ENCODE results near the gene TMEM88.
A peak's percentile ranks its signal among the peaks of the same experiment; 100 is the strongest.

TMEM88 gene

DNA sequence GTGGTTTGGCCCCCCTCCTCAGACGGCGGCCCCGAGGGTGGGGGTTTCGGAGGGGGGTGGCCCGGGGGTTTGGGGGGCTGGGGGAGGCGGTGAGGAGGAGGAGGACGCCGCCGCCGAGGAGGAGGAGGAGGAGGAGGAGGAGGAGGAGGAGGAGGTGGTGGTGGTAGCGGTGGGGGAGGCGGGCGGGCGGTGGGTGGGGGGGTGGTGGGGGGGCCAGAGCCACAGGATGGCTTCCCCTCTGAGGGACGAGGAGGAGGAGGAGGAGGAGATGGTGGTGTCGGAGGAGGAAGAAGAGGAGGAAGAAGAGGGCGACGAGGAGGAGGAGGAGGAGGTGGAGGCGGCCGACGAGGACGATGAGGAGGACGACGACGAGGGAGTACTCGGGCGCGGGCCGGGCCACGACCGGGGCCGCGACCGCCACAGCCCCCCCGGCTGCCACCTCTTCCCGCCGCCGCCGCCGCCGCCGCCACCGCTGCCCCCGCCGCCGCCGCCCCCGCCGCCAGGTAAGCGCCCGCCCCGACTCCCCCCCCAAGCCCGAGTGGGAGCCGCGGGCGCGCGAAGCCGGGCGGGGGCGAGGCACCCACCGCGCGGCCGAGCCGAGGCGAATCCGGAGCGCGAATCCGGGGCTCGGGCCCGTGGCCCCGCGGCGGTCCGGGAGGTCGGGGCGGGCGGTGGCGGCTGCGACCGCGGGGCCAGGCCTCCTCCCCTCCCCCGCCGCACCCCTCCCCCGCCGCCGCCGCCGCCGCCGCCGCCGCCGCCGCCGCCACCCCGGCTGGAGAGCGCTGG lies 29.9 kb downstream of the TMEM88 start:
- peak in 1 of 2 donors; percentile 41 for DNase-seq (ENCODE audit: extremely low read depth in 1 of 2, low read depth in 1 of 2)

DNA sequence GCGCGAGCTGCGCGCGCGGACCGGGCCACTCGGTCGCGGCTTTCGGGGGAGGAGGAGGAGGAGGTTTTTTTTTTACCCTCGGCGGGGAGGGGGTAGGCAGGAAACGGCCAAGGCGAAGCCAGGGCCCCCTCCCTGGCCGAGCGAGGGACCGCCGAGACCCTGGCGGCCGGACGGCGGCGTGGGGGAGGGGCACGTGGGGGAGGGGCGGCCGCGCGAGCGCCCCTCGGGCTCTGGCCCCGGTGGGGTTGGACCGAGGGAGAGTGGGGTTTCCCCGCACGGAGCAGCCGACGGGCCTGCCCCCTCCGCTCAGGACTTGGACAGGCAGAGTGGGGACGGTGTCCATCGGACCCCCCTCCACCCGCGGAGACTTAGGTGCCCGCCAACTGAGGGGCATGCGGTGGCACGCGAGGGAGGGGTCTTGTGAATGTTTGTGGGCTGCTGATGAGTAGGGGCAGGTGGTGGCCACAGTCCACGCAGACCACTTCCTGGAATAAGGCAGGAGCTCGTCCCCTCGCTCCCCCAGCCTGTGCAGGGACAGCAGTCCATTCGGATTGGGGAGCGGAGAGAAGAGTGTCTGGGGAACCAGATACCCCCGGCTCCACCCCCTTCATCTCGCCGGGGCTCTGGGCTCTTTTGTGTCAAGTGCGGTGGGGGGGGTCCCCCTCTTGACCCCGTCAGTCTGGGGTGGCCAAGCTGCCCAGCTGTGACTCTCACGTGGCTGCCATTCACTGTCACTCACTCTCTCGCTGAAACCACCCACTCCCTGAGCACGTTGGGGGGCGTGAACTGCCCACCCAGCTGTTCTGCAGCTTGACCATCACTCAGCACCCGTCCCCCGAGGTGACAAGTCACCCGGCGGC lies 30.7 kb downstream of the TMEM88 start:
- DNase-seq (ENCODE audit: extremely low read depth in 1 of 2, low read depth in 1 of 2) = peak in 1 of 2 donors; percentile 34

DNA sequence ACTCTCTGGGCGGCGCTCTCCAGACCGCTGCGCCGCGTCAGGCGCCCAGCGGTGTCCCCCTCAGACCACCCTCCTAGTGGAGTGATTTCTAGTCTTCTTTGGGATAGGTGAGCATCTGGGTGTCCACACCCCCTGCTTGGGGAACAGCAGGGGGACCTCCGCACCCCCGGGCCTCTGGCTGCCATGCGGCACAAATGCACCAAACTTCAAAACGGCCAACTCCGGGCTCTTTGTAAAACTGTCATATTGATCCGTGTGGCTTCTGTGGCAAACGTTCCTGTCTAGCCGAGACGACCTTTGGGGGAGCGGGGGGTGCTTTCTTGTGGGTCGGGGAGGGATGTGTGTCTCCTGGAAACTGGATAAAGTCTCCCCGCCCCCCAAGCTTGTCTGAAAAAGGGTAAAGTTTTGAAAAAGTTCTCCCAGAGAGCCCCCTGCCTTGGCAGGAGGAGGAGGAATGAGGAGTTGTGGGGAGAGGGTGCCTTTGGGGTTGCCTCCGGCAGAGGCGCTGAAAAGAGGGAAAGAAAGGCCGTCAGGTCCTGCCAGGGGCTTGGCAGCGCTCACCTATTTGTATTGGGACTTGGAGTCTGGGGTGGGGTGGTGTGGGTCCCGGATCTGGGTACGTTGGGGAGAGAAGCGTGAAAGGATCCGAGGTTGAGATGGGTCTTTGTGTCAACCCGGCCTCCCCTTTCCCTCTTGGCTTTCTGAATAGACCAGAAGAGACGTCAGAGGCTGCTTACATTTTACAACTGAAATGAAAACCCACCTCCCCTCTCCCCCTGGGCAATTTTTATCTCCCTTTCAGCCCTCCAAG lies 31.6 kb downstream of the TMEM88 start:
- DNase-seq (ENCODE audit: extremely low read depth in 1 of 2, low read depth in 1 of 2) = peak; percentile 32 to 41

DNA sequence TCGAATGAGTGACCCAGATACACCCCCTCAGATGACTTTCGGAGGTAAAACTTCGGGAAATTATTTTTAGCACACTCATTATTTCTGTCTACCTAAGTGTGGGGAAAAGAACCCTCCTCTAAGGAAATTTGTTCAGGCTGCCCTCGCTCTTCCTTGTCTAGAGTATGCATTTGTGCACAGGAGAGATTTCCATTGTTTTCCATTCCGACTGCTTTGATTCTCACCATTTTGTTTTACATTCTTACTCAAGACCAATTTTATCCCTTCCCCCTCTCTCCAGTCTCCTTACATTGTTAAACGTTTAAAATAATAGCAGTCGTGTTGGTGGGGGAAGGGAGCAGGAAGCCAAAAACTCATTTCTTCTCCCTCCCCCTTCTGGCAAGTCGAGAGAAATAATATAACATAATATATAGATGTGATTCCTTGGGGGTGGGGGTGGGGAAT lies 32.2 kb downstream of the TMEM88 start:
- no peak for DNase-seq (ENCODE audit: extremely low read depth in 1 of 2, low read depth in 1 of 2)

DNA sequence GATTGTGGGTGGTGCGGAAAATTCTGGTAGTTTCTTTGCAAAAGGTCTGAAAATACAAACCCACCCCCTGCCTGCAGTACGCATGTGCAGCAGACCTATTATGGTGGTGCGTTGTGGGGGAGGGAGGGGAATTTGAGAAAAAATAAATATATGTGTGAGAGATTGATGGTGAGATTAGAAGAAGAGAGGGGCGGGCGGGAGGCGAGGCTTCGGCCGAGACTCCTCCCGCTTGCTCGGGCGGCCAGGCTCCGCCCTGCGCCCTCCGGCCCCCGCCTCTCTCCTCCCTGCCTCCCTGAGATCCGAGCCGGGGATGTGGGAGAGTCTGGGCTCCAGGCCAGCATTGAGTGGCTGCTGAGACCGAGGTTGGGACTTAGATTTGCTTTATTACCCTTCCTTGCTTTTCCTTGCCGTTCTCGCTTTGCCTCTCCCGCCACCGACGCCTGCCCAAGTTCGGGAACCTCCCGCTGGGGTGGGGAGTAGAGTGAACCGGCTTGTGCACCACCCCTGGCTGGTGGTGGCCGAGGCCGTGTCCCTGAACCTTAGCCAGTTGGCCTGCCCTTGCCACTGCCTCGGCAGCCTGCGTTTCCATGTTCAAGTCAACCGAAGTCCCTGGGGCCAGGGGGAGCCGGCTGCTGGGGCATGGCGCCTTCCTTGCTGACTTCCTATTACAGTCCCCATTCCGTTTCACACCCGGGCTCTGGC lies 32.8 kb downstream of the TMEM88 start:
- DNase-seq (ENCODE audit: extremely low read depth in 1 of 2, low read depth in 1 of 2) = peak; percentile 64 to 69

DNA sequence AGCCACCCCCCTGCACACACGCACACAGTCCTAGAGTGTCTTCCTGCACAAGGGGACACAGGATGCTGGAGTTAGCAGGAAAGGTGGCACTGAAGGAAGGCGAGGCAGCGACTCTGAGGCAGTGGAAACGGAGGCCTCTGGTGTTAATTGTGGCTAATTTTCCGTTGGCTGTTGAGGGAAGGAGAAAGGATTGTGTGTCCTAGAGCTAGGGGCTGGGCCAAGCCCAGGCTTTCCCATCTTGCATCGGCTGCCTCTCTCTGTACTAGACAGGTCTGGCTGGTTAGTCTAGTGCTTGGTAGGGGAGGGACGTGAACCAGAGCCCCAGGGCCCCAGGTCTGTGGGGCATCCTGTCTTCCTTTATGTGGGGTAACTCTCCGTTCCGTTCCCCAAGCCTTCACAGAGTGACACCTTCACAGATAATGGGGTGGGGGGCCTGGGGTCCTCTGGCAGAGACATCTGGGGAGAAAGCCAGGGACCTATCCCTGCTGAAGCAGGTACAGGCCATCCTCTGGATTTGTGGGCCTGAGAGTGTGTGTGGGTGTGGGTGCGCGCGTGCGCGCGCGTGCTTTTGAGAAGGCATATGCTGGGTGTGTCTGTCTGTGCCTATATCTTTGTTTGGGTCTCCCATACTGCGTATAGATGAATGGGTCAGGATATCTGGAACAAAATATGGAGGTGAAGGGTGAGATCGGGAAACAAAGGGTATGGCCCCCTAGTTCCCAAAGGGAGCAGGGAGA lies 33.5 kb downstream of the TMEM88 start, which contains the start of gene CHD3:
Gene CHD3 (plus strand): TSS at position 606 of the 737 bp plus-strand sequence. CDS start 212 bp downstream, outside the sequence.
- no peak for DNase-seq (ENCODE audit: extremely low read depth in 1 of 2, low read depth in 1 of 2)

DNA sequence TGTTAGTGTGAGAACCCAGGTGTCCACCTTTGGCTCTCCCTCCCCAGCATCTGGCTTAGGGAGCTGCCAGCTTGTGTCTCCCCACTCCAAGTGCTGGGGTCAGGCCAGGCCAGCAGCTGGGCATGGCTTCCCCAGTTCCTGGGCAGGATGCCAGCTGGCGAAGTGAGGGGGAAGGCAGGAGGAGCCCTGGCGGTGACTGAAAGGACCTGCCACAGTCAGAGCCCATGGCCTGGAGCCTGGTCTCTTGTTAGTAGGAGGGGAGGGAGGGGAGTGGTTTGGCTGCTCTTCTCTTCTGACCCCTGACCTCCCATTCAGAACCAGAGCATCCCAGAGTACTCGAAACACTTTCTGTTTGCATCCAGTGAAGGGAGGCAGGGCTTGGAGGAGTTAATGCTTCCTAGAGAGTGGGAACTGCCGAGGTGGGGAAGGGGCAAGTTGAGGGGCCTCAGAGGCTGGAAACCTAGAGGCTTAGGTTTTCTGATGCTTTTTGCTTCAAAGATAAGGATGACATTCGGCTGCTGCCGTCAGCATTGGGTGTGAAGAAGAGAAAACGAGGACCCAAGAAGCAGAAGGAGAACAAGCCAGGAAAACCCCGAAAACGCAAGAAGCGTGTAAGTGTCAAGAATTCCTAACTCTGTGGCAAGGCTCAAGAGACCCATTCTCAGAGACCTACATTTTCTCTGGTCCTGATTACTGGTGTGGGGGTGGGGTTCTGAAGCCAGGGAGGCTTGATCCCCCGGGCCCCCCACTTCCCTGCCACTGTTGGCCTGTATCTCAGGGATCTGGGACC lies 34.5 kb downstream of the TMEM88 start:
- DNase-seq (ENCODE audit: extremely low read depth in 1 of 2, low read depth in 1 of 2) = no peak

DNA sequence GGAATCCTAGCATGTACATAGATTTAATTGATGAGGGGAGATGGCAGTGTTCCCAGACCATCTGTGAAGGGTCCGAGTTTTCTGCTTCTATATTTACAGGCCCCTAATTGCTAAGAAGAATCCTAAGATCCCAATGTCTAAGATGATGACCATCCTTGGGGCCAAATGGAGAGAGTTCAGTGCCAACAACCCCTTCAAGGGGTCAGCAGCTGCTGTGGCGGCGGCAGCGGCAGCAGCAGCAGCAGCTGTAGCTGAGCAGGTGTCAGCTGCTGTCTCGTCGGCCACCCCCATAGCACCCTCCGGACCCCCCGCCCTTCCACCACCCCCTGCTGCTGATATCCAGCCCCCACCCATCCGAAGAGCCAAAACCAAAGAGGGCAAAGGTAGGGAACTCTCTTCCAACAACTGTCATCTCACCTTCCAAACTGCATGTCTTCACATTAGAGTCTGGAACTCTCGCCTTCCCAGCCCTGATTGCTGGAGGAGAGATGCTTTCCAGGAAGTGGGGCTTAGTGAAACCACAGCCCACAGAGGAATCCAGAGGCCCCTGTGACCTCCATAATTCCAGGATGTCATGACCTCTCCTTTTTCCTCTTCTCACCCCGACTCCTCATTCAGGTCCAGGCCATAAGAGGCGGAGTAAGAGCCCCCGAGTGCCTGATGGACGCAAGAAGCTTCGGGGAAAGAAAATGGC lies 38.5 kb downstream of the TMEM88 start:
- DNase-seq (ENCODE audit: extremely low read depth in 1 of 2, low read depth in 1 of 2) = no peak

DNA sequence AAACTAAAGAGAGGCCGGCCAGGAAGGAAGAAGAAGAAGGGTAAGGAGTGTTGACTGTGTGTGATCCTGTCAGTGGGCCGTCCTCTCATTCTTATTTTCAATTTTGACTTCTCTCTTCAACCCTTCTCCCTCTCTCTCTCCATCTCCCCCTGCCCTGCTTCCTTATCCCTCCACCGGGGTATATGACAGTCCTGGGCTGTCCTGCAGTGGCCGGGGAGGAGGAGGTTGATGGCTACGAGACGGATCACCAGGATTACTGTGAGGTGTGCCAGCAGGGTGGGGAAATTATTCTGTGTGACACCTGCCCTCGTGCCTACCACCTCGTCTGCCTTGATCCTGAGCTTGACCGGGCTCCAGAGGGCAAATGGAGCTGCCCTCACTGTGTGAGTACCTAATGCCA lies 39.4 kb downstream of the TMEM88 start:
- no peak for DNase-seq (ENCODE audit: extremely low read depth in 1 of 2, low read depth in 1 of 2)

DNA sequence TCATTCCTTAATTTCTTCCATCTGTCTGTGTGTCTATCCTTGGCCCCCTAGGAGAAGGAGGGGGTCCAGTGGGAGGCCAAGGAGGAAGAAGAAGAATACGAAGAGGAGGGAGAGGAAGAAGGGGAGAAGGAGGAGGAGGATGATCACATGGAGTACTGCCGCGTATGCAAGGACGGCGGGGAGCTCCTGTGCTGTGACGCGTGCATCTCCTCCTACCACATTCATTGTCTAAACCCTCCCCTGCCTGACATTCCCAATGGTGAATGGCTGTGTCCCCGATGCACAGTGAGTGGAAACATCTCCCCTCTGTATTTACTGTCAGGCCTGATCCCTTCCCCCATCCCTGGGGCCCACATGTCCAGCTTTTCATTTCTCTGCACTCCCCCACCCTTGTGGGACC lies 40.0 kb downstream of the TMEM88 start:
- no peak for DNase-seq (ENCODE audit: extremely low read depth in 1 of 2, low read depth in 1 of 2)

DNA sequence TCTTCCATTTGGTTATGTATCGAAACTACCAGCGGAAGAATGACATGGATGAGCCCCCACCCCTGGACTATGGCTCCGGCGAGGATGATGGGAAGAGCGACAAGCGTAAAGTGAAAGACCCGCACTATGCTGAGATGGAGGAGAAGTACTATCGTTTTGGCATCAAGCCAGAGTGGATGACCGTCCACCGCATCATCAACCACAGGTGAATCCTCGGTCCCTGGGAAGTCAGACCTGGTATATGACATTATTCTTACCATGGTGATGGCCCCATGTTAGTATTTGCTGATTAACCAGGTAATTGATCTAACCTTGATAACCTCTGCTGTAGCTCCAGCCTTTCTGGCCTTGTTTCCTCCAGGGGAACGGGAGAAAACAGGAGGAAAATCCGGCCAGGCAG lies 42.2 kb downstream of the TMEM88 start:
- no peak for DNase-seq (ENCODE audit: extremely low read depth in 1 of 2, low read depth in 1 of 2)

DNA sequence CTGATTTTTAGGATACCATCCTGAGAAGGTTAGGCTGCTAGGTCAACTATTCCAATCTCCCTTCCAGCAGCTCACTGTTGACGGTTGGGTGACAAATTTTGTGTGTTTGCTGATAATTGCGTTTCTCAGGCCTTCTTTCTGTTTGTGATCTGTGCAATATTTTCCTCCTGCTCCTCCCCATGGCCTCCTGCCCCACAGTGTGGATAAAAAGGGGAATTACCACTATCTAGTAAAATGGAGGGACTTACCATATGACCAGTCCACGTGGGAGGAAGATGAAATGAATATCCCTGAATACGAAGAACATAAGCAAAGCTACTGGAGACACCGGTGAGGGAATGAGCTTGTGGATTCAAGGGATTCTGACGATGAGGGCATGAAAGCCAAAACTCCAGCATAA lies 42.9 kb downstream of the TMEM88 start:
- DNase-seq (ENCODE audit: extremely low read depth in 1 of 2, low read depth in 1 of 2) = no peak

DNA sequence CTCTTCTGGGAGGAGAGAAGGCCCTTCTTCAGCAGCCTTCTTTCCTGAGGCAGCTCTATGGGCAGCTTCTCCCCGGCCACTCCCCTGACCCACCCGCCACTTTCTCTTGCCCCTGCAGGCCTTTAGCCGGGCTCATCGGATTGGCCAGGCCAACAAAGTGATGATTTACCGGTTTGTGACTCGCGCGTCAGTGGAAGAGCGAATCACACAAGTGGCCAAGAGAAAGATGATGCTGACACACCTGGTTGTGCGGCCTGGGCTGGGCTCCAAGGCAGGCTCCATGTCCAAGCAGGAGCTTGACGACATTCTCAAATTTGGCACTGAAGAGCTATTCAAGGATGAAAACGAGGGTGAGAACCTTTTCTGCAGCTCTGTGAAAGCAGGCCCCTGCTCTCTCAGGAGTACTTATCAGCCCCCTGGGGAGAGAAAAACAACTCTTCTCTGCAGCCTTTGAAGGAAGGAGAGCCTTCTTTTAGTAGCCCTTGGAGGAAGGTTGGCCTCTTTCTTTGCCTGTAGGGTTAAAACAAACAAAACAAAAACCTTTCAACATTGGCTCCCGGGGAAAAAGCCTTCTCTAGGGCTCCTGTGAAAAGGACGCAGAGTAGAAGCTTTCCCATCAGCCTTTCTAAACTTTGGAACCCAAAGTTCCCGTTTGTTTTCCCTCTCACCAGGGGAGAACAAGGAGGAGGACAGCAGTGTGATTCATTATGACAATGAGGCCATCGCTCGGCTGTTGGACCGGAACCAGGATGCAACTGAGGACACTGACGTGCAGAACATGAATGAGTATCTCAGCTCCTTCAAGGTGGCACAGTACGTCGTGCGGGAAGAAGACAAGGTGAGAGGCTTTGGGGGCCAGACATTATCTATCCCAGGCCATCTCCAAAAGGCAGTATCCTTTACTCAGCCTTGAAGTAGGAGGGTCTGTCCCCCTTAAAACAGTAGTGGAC lies 48.6 kb downstream of the TMEM88 start:
- no peak for DNase-seq (ENCODE audit: extremely low read depth in 1 of 2, low read depth in 1 of 2)
